Occipital lobe (tissue), 2 donors: ENCODE data around the gene CHRM3. TPM values are rescaled to one million over a fixed set of nuclear protein-coding genes. Genes with fewer than 3 reads are reported as not detected.

Experiments
- DNase-seq: peaks from one replicate; lab custom pipeline; 2025; lab: John Stamatoyannopoulos, UW
- total RNA-seq: library from RNA; depleted of rRNA; stranded (reverse); fragments of >200 nt; gene quantifications from one replicate; pipeline ENCODE4 v1.2.3, GENCODE V29; 2014

Gene CHRM3
- total RNA-seq, 1 donor from 2014 or later, result 38.8 TPM

GRCh38 chr1:239413916-239414315 lies 27.5 kb downstream of the CHRM3 start:
- no peak for DNase-seq

- DNase-seq, result no peak
These were observed 30.9 kb downstream of the CHRM3 start for GRCh38 chr1:239417221-239417620.

GRCh38 chr1:239417986-239418640 lies 31.7 kb downstream of the CHRM3 start:
- DNase-seq, result no peak

GRCh38 chr1:239418681-239419080 lies 32.3 kb downstream of the CHRM3 start:
- DNase-seq, result no peak

GRCh38 chr1:239421811-239422210 lies 35.4 kb downstream of the CHRM3 start:
- no peak for DNase-seq

GRCh38 chr1:239422818-239423217 lies 36.5 kb downstream of the CHRM3 start:
- no peak for DNase-seq

DNA sequence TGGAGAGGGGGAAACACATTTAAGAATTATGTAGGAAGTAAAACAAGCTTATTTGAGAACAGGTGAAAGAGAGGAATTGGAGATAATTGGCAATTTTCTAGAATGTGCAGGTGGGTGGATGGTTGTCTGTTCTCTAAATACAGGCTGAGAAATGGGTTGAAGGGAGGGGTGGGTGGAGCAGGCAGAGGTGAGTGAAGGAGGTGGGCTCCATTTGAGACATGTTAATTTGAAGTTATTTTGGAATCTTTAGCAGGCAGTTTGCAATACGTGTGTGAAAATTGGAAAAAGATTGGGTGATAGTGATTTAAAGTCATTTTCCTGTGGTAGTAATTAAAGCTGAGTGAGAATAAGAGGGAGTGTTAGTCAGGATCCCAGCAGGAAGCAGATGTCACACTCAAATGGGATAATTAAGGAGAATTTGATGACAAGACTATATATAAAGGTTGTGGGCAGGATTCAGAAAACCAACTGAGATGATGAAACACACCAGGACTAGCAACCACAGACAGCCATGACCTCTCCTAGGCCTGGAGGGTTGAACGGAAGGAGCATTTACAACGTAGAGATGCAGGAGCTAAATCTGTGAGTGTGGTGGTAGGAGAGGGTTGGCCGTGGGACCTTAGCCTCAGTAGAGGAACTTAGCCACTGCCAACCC lies 40.6 kb downstream of the CHRM3 start:
- DNase-seq, result no peak

GRCh38 chr1:239427712-239428111 lies 41.3 kb downstream of the CHRM3 start:
- no peak for DNase-seq

GRCh38 chr1:239428120-239428710 lies 41.8 kb downstream of the CHRM3 start:
- no peak for DNase-seq

GRCh38 chr1:239429163-239429562 lies 42.8 kb downstream of the CHRM3 start:
- no peak for DNase-seq

GRCh38 chr1:239432255-239432654 lies 45.9 kb downstream of the CHRM3 start:
- DNase-seq, result no peak

- DNase-seq, result no peak
These were observed 47.8 kb downstream of the CHRM3 start for GRCh38 chr1:239434181-239434580.
